Raji (cell line): ENCODE measurements around the gene ANKRD33B.

ENCODE experiments used
- POLR2A ChIP-seq: IDR thresholded peaks from 2 replicates; pipeline ENCODE4 v1.6.1; 2011; ENCODE audit warnings: low read depth, low read length, control low read depth; ENCODE audit not compliant: insufficient read depth

ANKRD33B gene

DNA sequence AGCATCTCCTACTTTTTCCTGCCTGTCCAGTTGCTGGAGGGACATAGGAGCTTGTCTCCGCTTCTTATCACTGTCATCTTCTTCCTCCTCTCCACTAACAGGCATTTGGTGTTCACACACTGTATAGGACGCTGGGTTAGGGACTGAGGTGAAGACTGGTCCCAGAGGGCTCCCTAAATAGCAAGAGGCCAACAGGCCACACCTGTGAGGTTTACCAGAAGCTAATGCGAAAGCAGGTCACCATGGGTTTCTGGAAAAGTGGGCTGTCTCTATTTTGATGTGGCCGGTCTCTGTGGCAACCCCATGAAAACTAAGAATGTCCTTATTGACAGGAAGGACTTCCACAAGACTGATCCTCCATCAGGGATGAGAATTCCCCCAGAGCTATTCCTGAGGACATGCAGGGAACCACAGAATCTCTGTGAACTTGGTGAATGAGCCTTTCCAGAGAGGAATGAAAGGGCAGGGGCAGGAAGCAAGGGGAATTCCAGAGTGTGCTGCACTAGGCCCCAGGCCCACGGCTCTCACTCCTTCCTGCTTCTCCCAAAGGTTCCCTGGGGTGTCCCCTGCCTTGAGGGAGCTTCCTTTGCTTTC is 135.5 kb downstream of the ANKRD33B start:
- no peak for TF ChIP-seq POLR2A

- TF ChIP-seq POLR2A = no peak
Measured at GRCh38 chr5:10699987-10700386, 136.1 kb downstream of the ANKRD33B start.

DNA sequence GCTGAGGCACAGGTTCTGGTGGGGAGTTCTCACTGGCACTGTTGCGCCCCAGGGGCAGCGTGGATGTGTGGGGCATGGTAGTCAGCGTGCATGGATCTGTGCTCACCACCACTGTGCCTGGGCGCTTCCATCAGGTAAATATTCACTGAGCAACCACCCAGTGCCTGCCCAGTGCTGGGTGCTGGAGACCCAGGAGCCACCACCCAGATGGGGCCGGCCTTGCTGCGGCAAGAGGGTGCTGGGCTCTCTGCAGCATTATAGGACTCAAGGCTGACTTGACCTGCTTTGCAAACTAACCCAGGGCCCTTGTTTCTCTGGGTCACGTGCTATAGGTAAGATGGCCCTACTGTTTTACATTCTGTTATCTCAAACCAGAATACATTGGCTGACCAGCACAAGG is 136.6 kb downstream of the ANKRD33B start:
- TF ChIP-seq POLR2A = no peak

- TF ChIP-seq POLR2A = no peak
Measured at GRCh38 chr5:10701567-10702039, 137.7 kb downstream of the ANKRD33B start.

- no peak for TF ChIP-seq POLR2A
Measured at GRCh38 chr5:10702040-10702629, 138.3 kb downstream of the ANKRD33B start.

DNA sequence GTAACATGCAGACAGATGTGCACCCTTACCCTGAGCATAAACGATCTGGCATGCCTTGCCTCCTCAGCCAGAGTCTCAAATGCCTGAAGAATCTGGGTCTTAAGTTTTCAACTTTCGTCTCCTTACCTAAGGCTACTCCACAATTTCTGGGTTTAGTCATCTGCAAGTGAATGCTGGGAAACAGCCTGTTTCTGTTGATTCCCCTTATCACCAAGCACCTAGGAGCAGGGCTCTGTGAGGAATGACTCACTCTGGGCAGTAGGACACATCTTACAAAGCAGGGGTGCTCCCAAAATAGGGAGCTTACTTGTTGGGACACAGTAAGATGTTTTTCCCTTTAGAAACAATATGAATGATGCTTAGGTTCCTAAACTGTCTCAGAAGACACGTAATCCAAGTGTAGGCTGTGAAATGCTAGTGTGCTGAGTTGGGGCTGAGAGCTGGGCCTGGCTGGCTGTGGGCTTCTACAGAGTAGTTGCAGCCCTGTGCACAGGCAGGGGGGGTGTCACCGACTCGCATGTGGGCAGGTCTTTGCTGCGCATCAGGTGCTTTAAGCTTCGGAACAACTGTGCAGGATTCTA is 139.1 kb downstream of the ANKRD33B start:
- no peak for TF ChIP-seq POLR2A

GRCh38 chr5:10703676-10704075 is 139.8 kb downstream of the ANKRD33B start:
- no peak for TF ChIP-seq POLR2A

GRCh38 chr5:10704949-10705621 is 141.2 kb downstream of the ANKRD33B start:
- TF ChIP-seq POLR2A = no peak

DNA sequence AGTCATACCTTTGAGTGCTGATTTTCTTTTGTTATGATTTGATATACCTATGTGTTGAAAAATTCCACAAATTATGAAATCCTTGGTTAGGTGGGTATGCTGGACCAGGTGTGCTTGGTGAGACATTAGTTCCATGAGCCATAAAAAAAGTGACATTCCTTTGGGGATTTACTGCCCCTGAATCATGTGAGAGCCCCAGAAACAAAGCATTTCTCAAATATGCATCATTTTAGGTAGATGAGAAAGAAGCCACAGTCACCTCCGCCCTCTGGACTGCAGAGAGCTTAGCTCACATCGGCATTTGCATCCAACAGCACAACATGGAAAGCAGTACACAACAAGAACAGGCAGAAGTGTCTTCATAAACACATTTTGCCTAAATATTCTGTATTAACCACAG is 141.9 kb downstream of the ANKRD33B start:
- TF ChIP-seq POLR2A = no peak

- TF ChIP-seq POLR2A = no peak
Measured at GRCh38 chr5:10706326-10706725, 142.5 kb downstream of the ANKRD33B start.
